Osteoblast (primary cell): Measurements from ENCODE around the gene WDR54. TPM values are rescaled to one million over a fixed set of nuclear protein-coding genes. Genes with fewer than 3 reads are reported as not detected.

Source experiments
- DNase-seq: peaks from one replicate; pipeline ENCODE4 v3.0.0; 2011; ENCODE audit warnings: low spot score, mixed read lengths; ENCODE audit not compliant: insufficient read length; ENCODE audit errors: missing footprints
- H2AFZ ChIP-seq: 2 replicates; pipeline ENCODE4 v1.6.0; 2011; ENCODE audit warnings: mild to moderate bottlenecking, low read length
- H3K27ac ChIP-seq: 2 replicates; pipeline ENCODE4 v1.5.1; 2011; ENCODE audit warnings: mild to moderate bottlenecking, low read depth, low read length, moderate library complexity
- H3K27me3 ChIP-seq: 2 replicates; pipeline ENCODE4 v1.6.0; 2012; ENCODE audit warnings: mild to moderate bottlenecking, control low read depth, inconsistent platforms, low read length, moderate library complexity; ENCODE audit not compliant: insufficient read depth
- H3K36me3 ChIP-seq: 2 replicates; pipeline ENCODE4 v1.5.1; 2011; ENCODE audit warnings: mild to moderate bottlenecking, low read length, control low read depth, moderate library complexity; ENCODE audit not compliant: insufficient read depth
- H3K4me1 ChIP-seq: 2 replicates; pipeline ENCODE4 v1.5.1; 2011; ENCODE audit warnings: mild to moderate bottlenecking, low read length, control low read depth, moderate library complexity; ENCODE audit not compliant: insufficient read depth
- H3K4me2 ChIP-seq: 2 replicates; pipeline ENCODE4 v1.6.0; 2011; ENCODE audit warnings: mild to moderate bottlenecking, low read length; ENCODE audit not compliant: insufficient read depth
- H3K4me3 ChIP-seq: fragments of 200-600 bp; sonication (generic); 3 replicates; pipeline ENCODE4 v1.5.1; 2012; ENCODE audit warnings: mild to moderate bottlenecking, low read length, inconsistent platforms; ENCODE audit not compliant: insufficient read depth
- H3K79me2 ChIP-seq: 2 replicates; pipeline ENCODE4 v1.6.0; 2012; ENCODE audit warnings: mild to moderate bottlenecking, low read length, control low read depth, inconsistent platforms; ENCODE audit not compliant: insufficient read depth
- H3K9me3 ChIP-seq: 2 replicates; pipeline ENCODE4 v1.5.1; 2011; ENCODE audit warnings: low read depth, low read length, control low read depth
- H4K20me1 ChIP-seq: 2 replicates; pipeline ENCODE4 v1.6.0; 2012; ENCODE audit warnings: mild to moderate bottlenecking, low read length, control low read depth; ENCODE audit not compliant: insufficient read depth
- CTCF ChIP-seq: IDR thresholded peaks from 2 replicates; pipeline ENCODE4 v1.5.1; 2011; ENCODE audit warnings: mild to moderate bottlenecking, low read depth, low read length, moderate library complexity; ENCODE audit errors: extremely low read depth
- total RNA-seq: library from RNA; depleted of rRNA; stranded (reverse); fragments of >200 nt; gene quantifications from 2 replicates; pipeline ENCODE4 v1.2.3, GENCODE V29; 2012

WDR54 gene
- total RNA-seq, 1 donor, result 23.9 TPM

GRCh38 chr2:74474899-74475298 lies 53.4 kb downstream of the WDR54 start:
- H3K9me3 ChIP-seq, result no peaks in the 10 kb centered on the region
- H3K79me2 ChIP-seq, result peaks cover 7% of the 10 kb centered on the region
- peaks cover 14% of the 10 kb centered on the region for H3K4me1 ChIP-seq
- no peak overlapping the region for H3K4me2 ChIP-seq
- peak; percentile 41 for TF ChIP-seq CTCF
- H3K4me3 ChIP-seq, result no peak overlapping the region
- peaks cover 24% of the 10 kb centered on the region for H3K36me3 ChIP-seq
- no peaks in the 10 kb centered on the region for H3K27me3 ChIP-seq
- H4K20me1 ChIP-seq, result no peaks in the 10 kb centered on the region
- DNase-seq, result peak; percentile 65
- H2AFZ ChIP-seq, result no peak overlapping the region
- no peak overlapping the region for H3K27ac ChIP-seq

Other genes starting within 250 kb of the WDR54 start
- gene MOB1A, start 242.9 kb upstream of the WDR54 start, total RNA-seq, result 122 and 133 TPM in 2 replicates
- 261 and 268 TPM in 2 replicates for gene MTHFD2, start 223.1 kb upstream of the WDR54 start, total RNA-seq
- 0.36 and 2.7 TPM in 2 replicates for gene SLC4A5, start 78.3 kb upstream of the WDR54 start, total RNA-seq
- 135 and 177 TPM in 2 replicates for gene DCTN1, start 41.4 kb upstream of the WDR54 start, total RNA-seq
- gene C2orf81, start 111 bp upstream of the WDR54 start, total RNA-seq, result 0.72 and 1.5 TPM in 2 replicates
- gene RTKN, start 20.2 kb downstream of the WDR54 start, total RNA-seq, result 14.1 and 16.2 TPM in 2 replicates
- 11.8 and 15.9 TPM in 2 replicates for gene INO80B, start 33.4 kb downstream of the WDR54 start, total RNA-seq
- gene WBP1, start 36.7 kb downstream of the WDR54 start, total RNA-seq, result 35.5 and 35.7 TPM in 2 replicates
- gene MOGS, start 43.7 kb downstream of the WDR54 start, total RNA-seq, result 33.3 and 35.9 TPM in 2 replicates
- 18.0 and 23.5 TPM in 2 replicates for gene MRPL53, start 51.0 kb downstream of the WDR54 start, total RNA-seq
- 32.4 and 32.6 TPM in 2 replicates for gene CCDC142, start 61.3 kb downstream of the WDR54 start, total RNA-seq
- gene TTC31, start 61.4 kb downstream of the WDR54 start, total RNA-seq, result 17.0 and 18.3 TPM in 2 replicates
- gene LBX2, start 77.9 kb downstream of the WDR54 start, total RNA-seq, result 4.1 and 5.4 TPM in 2 replicates
- 22.4 and 26.5 TPM in 2 replicates for gene PCGF1, start 86.0 kb downstream of the WDR54 start, total RNA-seq
- under 0.01 and 0.36 TPM in 2 replicates for gene TLX2, start 92.7 kb downstream of the WDR54 start, total RNA-seq
- not detected in 2 replicates for gene DQX1, start 104.5 kb downstream of the WDR54 start, total RNA-seq
- gene AUP1, start 108.0 kb downstream of the WDR54 start, total RNA-seq, result 82.9 and 86.3 TPM in 2 replicates
- 51.8 and 53.6 TPM in 2 replicates for gene HTRA2, start 108.2 kb downstream of the WDR54 start, total RNA-seq
- gene LOXL3, start 132.2 kb downstream of the WDR54 start, total RNA-seq, result 64.8 and 97.4 TPM in 2 replicates
- gene DOK1, start 133.0 kb downstream of the WDR54 start, total RNA-seq, result 89.8 and 93.1 TPM in 2 replicates
- under 0.01 and 0.29 TPM in 2 replicates for gene M1AP, start 226.6 kb downstream of the WDR54 start, total RNA-seq
- gene SEMA4F, start 232.5 kb downstream of the WDR54 start, total RNA-seq, result 7.2 and 7.7 TPM in 2 replicates